Measurements from ENCODE around the gene POU2F3. TPM values are rescaled to one million over a fixed set of nuclear protein-coding genes. Genes with fewer than 3 reads are reported as not detected.

POU2F3 gene
- total RNA-seq, 2 experiments from 2014 or later = not detected

DNA sequence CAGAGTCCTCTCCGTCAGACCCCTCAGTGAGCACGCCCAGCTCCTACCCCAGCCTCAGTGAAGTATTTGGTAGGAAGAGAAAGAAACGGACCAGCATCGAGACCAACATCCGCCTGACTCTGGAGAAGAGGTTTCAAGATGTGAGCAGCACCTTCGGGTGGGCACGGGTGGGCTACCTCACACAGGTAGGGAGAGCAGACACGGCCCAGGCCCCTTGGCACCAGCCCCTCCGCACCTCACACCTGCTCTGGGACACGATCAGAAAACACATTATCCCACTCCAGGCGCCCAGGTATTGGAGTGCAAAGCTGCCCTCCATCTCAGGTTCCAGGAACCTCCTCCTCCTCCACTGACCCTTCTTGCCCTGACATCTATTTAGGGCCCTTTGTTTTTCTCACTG is 67.5 kb downstream of the POU2F3 start:
- Mint-ChIP-seq H3K27me3 (peaks cover 7% of the 10 kb centered on the region), H3K27ac (no peak overlapping the region), H3K4me3 (no peak overlapping the region), H3K4me1 (ENCODE audit: low read depth) (no peaks in the 10 kb centered on the region), H3K36me3 (no peaks in the 10 kb centered on the region), H3K9me3 (no peaks in the 10 kb centered on the region)
- ChIA-PET POLR2A (no interaction called here), CTCF (no interaction called here)
- no peak for DNase-seq
- intact Hi-C loops (cut with micrococcal nuclease) = no loop called here

DNA sequence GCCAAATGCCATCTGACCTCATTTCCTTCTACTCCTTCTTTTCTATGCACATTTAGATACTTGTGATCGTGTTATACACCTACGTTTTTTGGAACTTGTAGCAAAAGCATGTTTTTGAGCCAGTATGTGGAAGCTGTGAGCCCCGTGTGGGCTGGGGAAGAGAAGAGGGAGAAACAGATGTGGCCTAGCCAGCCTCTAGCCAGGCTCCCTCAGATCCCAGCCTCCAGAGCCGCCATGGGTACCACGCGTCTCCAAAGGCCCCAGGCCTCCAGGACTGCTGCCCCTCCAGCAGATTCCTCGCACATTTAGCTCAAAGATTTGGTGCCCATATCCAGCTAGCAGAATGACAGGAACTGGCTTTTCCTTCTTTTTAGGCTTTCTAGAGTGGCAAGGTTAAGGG is 68.1 kb downstream of the POU2F3 start:
- POLR2A ChIA-PET = no interaction called here
- H3K4me3 Mint-ChIP-seq = no peak overlapping the region
- H3K9me3 Mint-ChIP-seq = no peaks in the 10 kb centered on the region
- intact Hi-C loops (cut with micrococcal nuclease) = no loop called here
- H3K27me3 Mint-ChIP-seq = peaks cover 6% of the 10 kb centered on the region
- DNase-seq = no peak
- no peaks in the 10 kb centered on the region for H3K4me1 Mint-ChIP-seq (ENCODE audit: low read depth)
- no peaks in the 10 kb centered on the region for H3K36me3 Mint-ChIP-seq
- CTCF ChIA-PET = no interaction called here
- no peak overlapping the region for H3K27ac Mint-ChIP-seq

DNA sequence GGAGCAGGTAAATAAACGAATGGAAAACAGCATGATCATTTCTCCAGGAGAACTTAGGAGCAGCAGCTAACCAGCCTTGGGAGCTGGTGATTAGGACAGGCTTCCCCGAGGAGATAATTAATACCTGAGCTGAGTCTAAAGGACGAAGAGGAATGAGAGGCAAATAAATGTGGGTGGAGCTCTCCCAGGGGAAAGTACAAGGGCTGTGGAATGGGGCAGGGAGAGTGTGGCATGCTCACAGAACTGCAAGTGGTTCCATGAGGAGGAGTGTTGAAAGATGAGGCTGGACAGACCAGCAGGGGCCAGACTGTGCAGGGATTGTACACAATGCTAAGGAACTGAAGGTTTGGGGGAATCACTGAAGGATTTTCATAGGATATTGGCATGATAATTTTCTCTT is 70.9 kb downstream of the POU2F3 start:
- no peak overlapping the region for H3K27ac Mint-ChIP-seq
- intact Hi-C loops (cut with micrococcal nuclease) = no loop called here
- no peaks in the 10 kb centered on the region for H3K36me3 Mint-ChIP-seq
- DNase-seq = no peak
- H3K27me3 Mint-ChIP-seq = peaks cover 6% of the 10 kb centered on the region
- H3K4me1 Mint-ChIP-seq (ENCODE audit: low read depth) = no peaks in the 10 kb centered on the region
- ChIA-PET POLR2A (no interaction called here), CTCF (no interaction called here)
- no peaks in the 10 kb centered on the region for H3K9me3 Mint-ChIP-seq
- no peak overlapping the region for H3K4me3 Mint-ChIP-seq

DNA sequence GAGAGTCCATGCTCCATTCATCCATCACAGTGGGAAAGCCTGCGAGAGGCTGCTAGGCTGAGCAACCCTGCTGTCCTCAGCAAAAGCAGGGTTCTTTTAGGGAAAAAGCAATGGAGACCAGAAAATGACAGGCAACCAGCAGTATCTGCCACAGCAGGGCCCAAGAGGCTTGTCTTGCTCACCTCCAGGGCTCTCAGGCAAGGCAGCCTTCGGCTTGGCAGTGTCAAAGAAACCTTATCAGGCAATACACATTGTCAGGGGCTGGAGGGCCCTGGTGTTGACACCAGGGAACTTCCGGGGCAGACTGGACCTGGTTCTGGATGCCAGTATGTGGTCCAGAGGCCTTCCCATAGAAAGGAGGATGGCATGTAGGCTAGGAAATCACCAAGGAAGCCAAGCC is 74.9 kb downstream of the POU2F3 start:
- intact Hi-C loops (cut with micrococcal nuclease) = no loop called here
- Mint-ChIP-seq H3K27me3 (peaks cover 20% of the 10 kb centered on the region), H3K27ac (no peak overlapping the region), H3K9me3 (no peaks in the 10 kb centered on the region), H3K4me1 (ENCODE audit: low read depth) (no peaks in the 10 kb centered on the region), H3K36me3 (no peaks in the 10 kb centered on the region), H3K4me3 (no peak overlapping the region)
- CTCF ChIA-PET = interaction anchor here (1.2 to 1.9 kb wide), 3 partner anchors 9 to 85 kb away, joined by 3 to 10 read pairs (median 4); no protein-coding TSS in a partner anchor
- POLR2A ChIA-PET = no interaction called here
- no peak for DNase-seq

DNA sequence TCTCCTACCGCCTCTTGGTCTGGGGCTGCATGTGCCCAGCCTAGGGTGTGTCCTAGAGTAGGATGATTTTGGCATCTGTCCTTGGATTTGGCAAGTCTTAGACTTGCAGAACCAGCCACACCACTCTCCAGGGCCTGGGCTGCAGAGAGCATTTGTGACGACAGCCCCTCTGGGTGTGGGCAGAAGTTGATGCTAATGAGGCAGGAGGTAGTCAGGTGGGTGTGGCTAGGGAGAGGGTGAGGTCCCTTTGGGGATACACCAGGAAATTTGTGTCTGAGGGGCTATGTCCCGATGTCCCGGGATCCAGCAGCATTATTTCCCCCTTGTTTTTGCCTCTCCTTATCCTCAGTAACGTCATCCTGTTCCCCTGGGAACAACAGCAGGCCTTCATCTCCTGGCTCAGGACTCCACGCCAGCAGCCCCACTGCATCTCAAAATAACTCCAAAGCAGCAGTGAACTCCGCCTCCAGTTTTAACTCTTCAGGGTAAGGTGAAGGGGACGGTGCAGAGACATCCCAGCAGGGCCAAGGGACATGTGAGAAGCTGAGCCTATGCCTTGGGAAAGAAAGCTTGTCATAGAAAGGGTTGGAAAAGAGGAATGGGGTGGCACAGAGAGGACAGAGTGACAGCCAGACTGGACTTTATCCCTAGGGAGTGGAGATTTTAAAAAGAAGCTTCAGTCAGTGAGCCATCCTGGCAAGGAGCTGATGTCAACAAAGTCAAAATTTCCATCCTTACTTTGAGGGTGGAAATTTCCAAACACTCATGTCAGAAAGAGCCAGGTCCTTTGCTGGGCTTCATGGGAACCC is 77.1 kb downstream of the POU2F3 start:
- Mint-ChIP-seq H3K27ac (no peak overlapping the region), H3K4me1 (ENCODE audit: low read depth) (no peaks in the 10 kb centered on the region), H3K27me3 (peaks cover 26% of the 10 kb centered on the region), H3K36me3 (no peaks in the 10 kb centered on the region), H3K4me3 (no peak overlapping the region), H3K9me3 (no peaks in the 10 kb centered on the region)
- CTCF ChIA-PET = interaction anchor here (1.3 to 2.4 kb wide), 3 partner anchors 13 to 18 kb away, joined by 3 to 11 read pairs (median 3); no protein-coding TSS in a partner anchor
- intact Hi-C loops (cut with micrococcal nuclease) = no loop called here
- DNase-seq = no peak
- POLR2A ChIA-PET = no interaction called here

DNA sequence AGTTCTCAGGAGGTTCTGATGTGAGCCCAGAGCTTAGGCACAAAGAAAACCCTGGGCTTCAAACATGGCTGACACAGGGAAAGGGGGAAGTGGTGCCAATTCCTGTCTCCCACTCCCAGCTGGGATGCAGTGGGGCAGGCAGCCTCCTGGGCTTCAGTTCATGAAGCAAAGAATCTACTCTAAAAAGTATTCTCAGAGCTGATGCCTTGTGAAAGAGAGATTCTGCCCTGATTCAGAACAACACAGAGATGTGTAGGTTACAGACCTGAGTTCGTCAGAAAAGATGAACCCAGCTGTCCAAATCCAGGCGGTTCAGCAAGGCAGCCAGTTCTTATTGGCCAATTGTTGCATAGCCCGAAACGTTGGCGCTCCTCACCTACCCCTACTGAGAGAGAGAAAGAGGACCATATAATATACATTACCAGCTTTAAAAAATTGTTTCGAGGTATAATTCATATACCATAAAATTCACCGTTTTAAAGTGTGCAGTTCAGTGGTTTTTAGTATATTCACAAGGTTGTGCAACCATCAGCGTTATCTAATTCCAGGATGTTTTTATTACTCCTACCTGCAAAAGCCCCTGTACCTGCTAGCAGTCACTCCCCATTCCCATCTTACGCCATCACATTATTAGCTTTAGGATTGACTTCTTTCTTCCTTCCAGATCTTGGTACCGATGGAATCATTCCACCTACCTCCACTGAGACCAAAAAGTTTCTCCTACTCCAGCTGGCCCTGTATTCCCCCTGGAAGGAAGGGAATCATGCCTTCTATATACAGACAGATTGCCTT is 77.9 kb downstream of the POU2F3 start:
- H3K4me3 Mint-ChIP-seq = no peak overlapping the region
- no peaks in the 10 kb centered on the region for H3K36me3 Mint-ChIP-seq
- intact Hi-C loops (cut with micrococcal nuclease) = no loop called here
- H3K27ac Mint-ChIP-seq = no peak overlapping the region
- no peaks in the 10 kb centered on the region for H3K9me3 Mint-ChIP-seq
- CTCF ChIA-PET = interaction anchor here (1.3 to 2.4 kb wide), 3 partner anchors 14 to 17 kb away, joined by 3 to 11 read pairs (median 3); no protein-coding TSS in a partner anchor
- peaks cover 29% of the 10 kb centered on the region for H3K27me3 Mint-ChIP-seq
- no peaks in the 10 kb centered on the region for H3K4me1 Mint-ChIP-seq (ENCODE audit: low read depth)
- POLR2A ChIA-PET = no interaction called here
- no peak for DNase-seq

DNA sequence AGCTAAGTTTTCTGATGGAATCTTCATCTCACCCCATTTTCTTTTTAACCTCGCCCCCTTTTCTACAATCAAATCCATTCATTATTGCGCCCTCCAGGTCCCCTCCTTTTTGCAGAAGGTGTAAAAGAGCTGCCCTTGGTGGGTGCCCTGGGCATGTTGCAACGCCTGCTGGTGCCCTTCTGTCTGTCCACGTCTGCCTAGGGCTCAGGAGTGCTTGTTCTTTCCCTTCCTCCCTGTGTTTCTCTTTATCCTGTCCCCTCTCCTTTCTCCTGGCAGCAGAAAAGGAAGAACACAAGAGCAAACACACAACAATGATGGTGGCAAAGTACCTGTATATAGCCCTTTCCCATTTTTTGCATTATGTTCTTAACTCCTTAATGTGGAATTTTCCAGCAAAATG is 79.0 kb downstream of the POU2F3 start:
- Mint-ChIP-seq H3K4me1 (ENCODE audit: low read depth) (no peaks in the 10 kb centered on the region), H3K36me3 (no peaks in the 10 kb centered on the region), H3K27ac (no peak overlapping the region), H3K9me3 (no peaks in the 10 kb centered on the region), H3K27me3 (peaks cover 33% of the 10 kb centered on the region), H3K4me3 (no peak overlapping the region)
- POLR2A ChIA-PET = no interaction called here
- no peak for DNase-seq
- CTCF ChIA-PET = no interaction called here
- intact Hi-C loops (cut with micrococcal nuclease) = no loop called here

DNA sequence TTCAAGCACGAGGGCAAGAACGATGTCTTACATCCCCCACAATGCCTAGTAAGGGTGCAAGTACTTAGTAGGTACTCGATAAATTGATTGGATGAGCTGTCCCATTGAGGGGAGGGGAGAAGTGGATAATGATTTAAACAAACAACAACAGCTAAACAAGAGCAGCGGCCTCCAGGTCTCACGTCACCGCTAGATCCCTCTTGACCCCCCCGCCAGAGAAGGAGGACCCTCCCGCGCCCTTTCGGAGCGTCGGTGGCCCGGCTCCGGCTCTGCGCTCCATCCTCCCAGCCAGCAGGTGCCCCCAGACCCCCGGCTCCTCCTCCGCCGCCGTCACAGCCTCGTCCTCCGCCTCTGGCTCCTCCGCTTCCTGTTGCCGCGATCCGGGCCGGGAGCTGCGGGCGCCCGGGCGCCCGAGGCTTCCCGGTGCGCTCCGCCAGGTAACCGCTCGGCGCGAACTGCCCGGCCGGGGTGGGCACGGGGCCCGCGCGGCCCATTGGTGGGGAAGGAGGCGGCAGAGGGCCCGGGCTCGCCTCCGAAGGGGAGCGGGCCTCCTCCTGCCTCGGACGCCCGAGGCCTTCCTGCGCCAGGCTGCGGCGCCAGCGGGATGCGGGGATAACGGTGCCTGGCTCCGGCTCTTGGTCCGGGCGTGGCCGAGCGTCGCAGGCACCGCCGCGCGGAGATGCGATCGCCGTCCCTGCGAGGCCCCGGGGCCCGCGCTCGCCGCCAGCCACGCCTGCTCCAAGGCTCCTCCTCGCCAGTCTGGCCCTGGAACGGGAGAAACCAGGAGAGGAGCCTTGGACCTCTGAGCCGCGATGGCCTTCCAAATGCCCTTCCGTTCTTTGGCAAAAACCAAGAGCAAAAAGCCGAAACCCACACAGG is 85.2 kb downstream of the POU2F3 start, which contains the start of gene TLCD5:
TSS of gene TLCD5 (plus strand) at position 368 of the 879 bp plus-strand sequence. CDS start 2,143 bp downstream, outside the sequence.
- Mint-ChIP-seq H3K4me1 (ENCODE audit: low read depth) (peaks cover 19% of the 10 kb centered on the region), H3K4me3 (peak within 1 kb of the TSS; percentile 68), H3K27ac (no peak within 1 kb of the TSS), H3K9me3 (no peaks in the 10 kb centered on the region), H3K27me3 (peaks cover 35% of the 10 kb centered on the region), H3K36me3 (no peaks in the 10 kb centered on the region)
- intact Hi-C loops (cut with micrococcal nuclease) = no loop called here
- DNase-seq = peak; percentile 66
- POLR2A ChIA-PET = no interaction called here
- CTCF ChIA-PET = interaction anchor here (1.0 kb wide), 1 partner anchor 22 kb away, joined by 6 read pairs; no protein-coding TSS in a partner anchor

DNA sequence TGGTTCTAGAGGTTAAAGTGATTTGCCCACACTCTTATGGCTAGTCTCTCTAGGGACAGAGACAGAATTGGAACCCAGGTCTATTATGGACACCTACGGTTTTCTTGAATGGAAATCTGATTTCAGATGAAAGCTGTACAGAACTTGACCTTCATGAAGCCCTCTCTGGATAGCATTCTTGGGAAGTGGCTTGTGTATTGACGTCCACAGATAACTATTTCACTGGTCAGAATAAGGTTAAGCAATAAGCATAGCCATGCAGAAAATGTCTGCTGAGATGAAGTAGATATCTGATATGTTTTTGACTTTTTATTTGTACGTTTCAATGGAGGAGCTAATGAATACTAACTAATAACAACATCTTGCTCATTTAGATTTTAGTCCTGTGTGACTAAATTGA is 86.3 kb downstream of the POU2F3 start:
- Mint-ChIP-seq H3K27me3 (peaks cover 38% of the 10 kb centered on the region), H3K9me3 (no peaks in the 10 kb centered on the region), H3K36me3 (no peaks in the 10 kb centered on the region), H3K4me1 (ENCODE audit: low read depth) (peaks cover 19% of the 10 kb centered on the region), H3K4me3 (peak overlapping the region; percentile 68), H3K27ac (no peak overlapping the region)
- intact Hi-C loops (cut with micrococcal nuclease) = no loop called here
- ChIA-PET CTCF (interaction anchor here (1.0 to 1.2 kb wide), 2 partner anchors 9 to 13 kb away, joined by 5 read pairs; no protein-coding TSS in a partner anchor), POLR2A (no interaction called here)
- DNase-seq = no peak

DNA sequence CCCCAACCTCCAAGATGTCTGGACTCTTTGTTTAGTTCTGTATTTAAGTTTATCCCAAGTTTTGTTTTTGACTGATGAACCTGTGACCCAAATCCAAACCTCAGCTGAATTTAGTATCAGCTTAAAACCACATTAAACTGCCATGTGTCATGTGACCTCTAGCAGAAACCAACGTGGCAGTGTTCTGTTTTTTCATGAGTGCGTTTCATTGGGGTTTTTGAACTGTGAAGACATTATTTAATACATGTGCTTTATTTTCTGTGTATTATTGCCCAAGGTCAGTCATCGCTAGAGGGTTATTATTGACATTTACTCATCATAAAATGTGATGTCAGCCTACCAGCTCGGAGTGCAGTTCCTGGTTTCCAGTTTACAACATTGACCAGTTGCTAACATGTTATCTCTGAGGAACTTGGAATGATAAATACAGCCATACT is 86.9 kb downstream of the POU2F3 start:
- intact Hi-C loops (cut with micrococcal nuclease) = no loop called here
- Mint-ChIP-seq H3K27ac (no peak overlapping the region), H3K9me3 (no peaks in the 10 kb centered on the region), H3K4me1 (ENCODE audit: low read depth) (peaks cover 19% of the 10 kb centered on the region), H3K4me3 (no peak overlapping the region), H3K27me3 (peaks cover 40% of the 10 kb centered on the region), H3K36me3 (no peaks in the 10 kb centered on the region)
- POLR2A ChIA-PET = no interaction called here
- CTCF ChIA-PET = interaction anchor here (1.0 to 1.2 kb wide), 2 partner anchors 8 to 13 kb away, joined by 5 read pairs; no protein-coding TSS in a partner anchor
- no peak for DNase-seq

DNA sequence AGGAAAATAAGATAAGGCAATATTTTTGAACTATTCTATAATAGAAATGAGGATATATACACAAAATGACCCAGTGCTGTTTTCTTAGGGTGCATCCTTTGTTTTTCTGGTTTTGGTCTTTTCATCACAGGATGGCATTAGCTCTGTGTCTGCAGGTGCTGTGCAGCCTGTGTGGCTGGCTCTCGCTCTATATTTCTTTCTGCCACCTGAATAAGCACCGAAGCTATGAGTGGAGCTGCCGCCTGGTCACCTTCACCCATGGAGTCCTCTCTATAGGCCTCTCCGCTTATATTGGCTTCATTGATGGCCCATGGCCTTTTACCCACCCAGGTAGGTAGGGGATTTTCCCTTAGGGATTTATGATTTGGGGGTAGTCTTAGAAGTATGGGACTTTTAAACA is 87.4 kb downstream of the POU2F3 start:
- intact Hi-C loops (cut with micrococcal nuclease) = no loop called here
- Mint-ChIP-seq H3K4me3 (no peak overlapping the region), H3K36me3 (no peaks in the 10 kb centered on the region), H3K27ac (no peak overlapping the region), H3K9me3 (no peaks in the 10 kb centered on the region), H3K27me3 (peaks cover 37% of the 10 kb centered on the region), H3K4me1 (ENCODE audit: low read depth) (peaks cover 19% of the 10 kb centered on the region)
- DNase-seq = no peak
- POLR2A ChIA-PET = no interaction called here
- CTCF ChIA-PET = interaction anchor here (1.2 kb wide), 1 partner anchor 12 kb away, joined by 5 read pairs; no protein-coding TSS in a partner anchor

DNA sequence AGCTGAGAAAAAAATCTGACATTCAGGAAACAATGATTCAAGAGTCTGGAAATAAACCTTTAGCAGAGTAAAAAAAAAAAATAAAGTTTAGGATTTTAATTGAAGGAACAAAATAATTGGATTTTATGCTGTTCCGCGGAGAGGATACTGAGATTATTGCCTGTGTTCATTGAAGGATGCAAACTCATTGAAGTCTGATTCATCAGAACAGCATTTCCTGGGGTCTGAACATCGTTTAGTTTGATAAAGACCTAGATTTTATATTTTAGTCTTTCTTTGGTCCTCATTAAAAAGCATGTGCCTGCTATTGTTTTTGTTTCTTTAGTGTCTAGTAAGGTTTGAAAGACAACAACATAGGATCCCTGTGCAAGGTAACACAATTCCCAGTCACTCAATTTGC is 89.6 kb downstream of the POU2F3 start:
- Mint-ChIP-seq H3K27me3 (peaks cover 28% of the 10 kb centered on the region), H3K36me3 (no peaks in the 10 kb centered on the region), H3K4me3 (no peak overlapping the region), H3K27ac (no peak overlapping the region), H3K9me3 (no peaks in the 10 kb centered on the region), H3K4me1 (ENCODE audit: low read depth) (peaks cover 19% of the 10 kb centered on the region)
- intact Hi-C loops (cut with micrococcal nuclease) = no loop called here
- DNase-seq = no peak
- POLR2A ChIA-PET = no interaction called here
- CTCF ChIA-PET = no interaction called here
